Embryonic facial prominence (tissue), 1 donor: Measurements from ENCODE around the gene STAC2.

Experiments
- DNase-seq: peaks from one replicate; pipeline ENCODE4 v3.0.0-alpha.2; 2016; ENCODE audit errors: extremely low spot score

STAC2 gene

GRCh38 chr17:39209317-39210092 lies 16.2 kb downstream of the STAC2 start:
- DNase-seq: no peak

GRCh38 chr17:39208893-39209292 lies 16.9 kb downstream of the STAC2 start:
- no peak for DNase-seq

GRCh38 chr17:39208136-39208535 lies 17.6 kb downstream of the STAC2 start:
- no peak for DNase-seq

DNA sequence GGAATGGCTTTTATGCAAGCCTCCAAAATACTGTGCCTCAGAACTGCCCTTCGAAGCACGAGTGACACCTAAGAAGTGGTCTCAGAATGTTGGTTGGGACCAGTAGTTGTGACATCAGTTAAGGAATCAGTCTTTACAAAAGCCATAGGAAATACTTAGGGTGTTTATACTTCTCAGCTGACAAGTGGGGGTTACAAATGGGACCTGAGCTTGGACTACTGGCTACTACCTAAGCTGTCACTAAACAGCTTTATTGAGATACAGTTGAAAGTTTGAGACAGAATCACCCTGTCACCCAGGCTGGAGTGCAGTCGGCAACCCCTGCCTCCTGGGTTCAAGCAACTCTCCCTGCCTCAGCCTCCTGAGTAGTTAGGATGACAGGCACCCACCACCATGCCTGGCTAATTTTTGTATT lies 20.6 kb downstream of the STAC2 start:
- DNase-seq: no peak

GRCh38 chr17:39204245-39204644 lies 21.5 kb downstream of the STAC2 start:
- no peak for DNase-seq

DNA sequence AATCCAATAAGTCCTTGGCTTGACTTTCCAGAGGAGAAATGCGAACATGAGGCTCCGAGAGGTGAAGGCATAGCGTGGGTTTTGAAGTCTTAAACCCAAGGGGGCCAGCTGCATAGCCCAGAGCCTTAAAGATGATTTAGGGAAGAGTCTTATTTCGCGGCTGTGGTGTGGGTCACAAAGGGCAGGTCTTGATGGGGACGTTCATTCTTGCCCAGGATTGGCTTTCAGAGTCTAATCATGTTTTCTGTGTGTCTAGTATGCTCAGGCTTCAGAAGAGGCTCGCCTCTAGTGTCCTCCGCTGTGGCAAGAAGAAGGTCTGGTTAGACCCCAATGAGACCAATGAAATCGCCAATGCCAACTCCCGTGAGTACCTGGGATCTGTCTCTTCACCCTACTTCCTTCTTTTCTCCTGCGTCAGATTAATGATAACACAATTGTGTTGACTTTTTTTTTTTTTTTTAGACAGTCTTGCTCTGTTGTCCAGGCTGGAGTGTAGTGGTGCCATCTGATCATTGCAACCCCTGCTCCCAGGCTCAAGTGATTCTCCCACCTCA lies 24.7 kb downstream of the STAC2 start:
- no peak for DNase-seq

GRCh38 chr17:39200070-39200879 lies 25.5 kb downstream of the STAC2 start, which contains the start of gene RPL19:
Gene RPL19, plus strand, starts transcription at chr17:39200283. Its CDS starts 62 bp downstream, at chr17:39200345.
- DNase-seq: no peak

DNA sequence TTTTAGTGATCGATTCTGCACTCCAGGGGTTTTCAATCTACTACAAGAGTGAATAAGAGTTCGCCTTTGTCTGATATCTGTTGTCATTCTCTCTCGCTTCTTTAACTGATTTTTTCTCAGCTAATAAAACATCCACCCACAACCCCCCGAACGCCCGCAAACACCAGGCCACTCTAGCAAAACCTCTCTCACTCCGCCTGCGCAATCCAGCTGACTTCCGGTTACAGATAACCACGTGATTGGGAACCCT lies 26.0 kb downstream of the STAC2 start:
- DNase-seq: peak; percentile 95

DNA sequence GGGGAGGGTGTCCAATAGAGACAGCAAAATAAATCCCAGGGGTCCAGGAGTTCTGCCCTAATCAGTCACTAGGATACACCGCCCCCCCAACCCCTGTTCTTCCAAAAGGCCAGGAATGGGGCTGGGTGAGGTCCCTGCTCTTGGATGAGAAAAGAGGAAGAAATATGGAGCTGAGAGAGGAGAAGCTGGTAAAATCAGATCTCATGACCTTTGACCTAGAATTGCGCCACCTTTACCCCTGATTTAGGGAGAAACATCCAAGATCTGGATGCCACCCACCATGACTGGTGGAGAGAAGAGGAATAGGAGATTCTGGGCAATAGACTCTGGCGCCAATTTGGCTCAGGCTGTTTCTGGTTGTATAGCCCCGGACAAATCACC lies 27.6 kb downstream of the STAC2 start:
- no peak for DNase-seq

DNA sequence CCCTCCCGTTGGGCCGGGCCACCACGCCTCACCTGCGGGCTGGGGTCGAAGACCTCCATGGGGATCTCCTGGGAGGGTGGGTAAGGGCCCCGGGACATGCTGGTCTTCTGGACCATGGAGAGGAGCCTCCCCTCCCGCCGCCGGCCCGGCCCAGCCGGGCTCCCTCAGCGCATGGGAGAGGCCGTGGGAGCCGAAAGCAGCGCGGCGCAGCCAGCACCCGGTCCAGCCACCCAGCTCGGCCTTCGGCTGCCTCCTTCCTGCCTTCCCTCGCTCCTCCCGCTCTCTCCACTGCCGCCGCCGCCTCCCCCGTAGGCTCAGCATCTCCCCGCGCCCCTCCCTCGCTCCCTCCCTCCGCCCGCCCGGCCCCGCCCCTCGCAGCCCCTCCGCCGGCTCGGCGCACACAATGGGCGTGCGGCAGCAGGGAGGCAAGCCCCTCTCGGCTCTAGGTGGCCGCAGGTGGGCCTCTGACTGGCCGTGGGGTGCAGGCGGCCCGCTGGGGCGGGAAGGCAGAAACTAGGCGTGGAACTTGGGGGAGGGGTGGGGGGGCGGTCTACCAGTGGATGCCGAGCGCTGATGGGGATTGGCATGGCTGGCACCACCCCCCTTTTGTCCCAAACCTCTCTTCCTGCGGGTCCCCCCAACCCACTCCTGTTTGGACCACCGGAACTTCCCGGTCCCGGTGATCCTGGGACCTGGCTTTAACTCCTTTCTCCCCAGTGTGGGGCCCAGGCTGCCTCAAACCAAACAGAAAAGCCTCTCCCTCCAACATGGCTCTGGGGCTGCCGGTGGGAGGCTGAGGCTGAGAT lies 28.2 kb downstream of the STAC2 start, which contains the start of gene CACNB1:
Gene CACNB1, minus strand, starts transcription at position 290 of the 806 bp plus-strand sequence. Its CDS starts 174 bp downstream, at position 116.
- peak; percentile 62 for DNase-seq

GRCh38 chr17:39196808-39197291 lies 28.9 kb downstream of the STAC2 start:
- DNase-seq: no peak

GRCh38 chr17:39196241-39196807 lies 29.4 kb downstream of the STAC2 start:
- no peak for DNase-seq

GRCh38 chr17:39195568-39196160 lies 30.1 kb downstream of the STAC2 start:
- DNase-seq: no peak

- no peak for DNase-seq
Measured at GRCh38 chr17:39194985-39195524, 30.7 kb downstream of the STAC2 start.

GRCh38 chr17:39194089-39194984 lies 31.4 kb downstream of the STAC2 start:
- no peak for DNase-seq

DNA sequence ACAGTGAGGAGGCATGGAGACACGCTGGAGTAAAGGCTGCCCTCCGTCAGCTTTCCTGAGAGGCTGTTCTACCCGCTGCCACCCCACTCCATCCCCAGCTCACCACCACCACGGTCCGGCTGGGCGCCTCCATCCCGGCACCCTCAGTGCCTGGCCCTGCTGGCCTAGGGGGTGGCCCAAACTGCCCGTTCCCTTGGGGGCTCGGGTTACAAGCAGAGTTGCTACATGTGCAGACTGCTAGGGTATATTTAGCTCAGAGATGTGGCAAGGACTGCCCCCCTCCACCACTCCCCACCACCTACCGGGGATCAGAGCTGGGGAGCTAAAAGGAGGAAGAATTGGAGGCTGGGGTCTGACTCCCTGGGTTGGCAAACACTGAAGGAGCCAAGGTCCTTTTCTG lies 32.4 kb downstream of the STAC2 start:
- DNase-seq: no peak

- no peak for DNase-seq
Measured at GRCh38 chr17:39192901-39193300, 32.8 kb downstream of the STAC2 start.

DNA sequence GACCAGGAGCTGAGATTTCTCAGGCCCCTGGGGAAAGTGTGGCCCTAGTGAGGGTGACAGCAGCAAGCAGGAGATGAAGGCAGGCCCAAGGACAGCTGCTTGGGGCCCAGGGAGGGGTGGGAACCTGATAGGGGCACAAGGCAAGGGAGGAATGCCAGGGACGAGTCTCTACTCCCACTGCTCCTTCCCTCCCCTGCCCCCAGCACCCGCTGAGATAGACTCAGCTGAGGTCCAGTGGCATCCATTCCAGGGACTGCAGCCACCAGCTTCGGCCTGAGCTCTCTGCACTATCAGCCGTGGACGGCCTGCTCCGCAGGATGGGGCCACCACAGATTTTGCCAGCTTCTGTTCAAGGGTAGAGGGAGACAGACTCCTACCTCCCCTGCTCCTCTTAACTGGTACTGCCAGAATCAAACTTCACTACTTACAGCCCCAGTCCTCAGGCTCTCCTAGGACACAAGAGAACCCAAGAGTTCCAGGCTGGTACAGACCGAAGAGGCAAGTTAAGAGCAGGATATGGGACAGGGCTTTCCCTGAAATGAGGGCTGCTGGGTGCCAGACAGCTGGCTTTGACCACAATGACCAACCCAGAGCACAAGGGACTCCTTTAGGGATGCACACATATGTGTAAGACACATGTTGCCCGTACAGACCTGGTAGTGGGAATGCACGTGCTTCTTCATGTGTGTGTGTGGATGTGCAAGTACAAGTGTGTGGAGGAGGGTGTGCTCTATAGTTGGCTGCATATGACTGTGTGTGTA lies 33.8 kb downstream of the STAC2 start:
- no peak for DNase-seq
